Breast epithelium (tissue), 4 donors: ENCODE measurements around the gene KIF14. TPM values are rescaled to one million over a fixed set of nuclear protein-coding genes. Genes with fewer than 3 reads are reported as not detected.

Experiments
- DNase-seq, 2 donors: peaks; one replicate each; pipeline ENCODE4 v3.0.0-alpha.2; 2019; ENCODE audit warnings: low spot score in 2 of 2
- H3K27ac ChIP-seq, 2 donors: fragments of 200-600 bp; sonication (generic) in 1 of 2; one replicate each; pipeline ENCODE4 v1.5.1; 2016 to 2019; ENCODE audit warnings: mild to moderate bottlenecking in 1 of 2
- H3K27me3 ChIP-seq, 2 donors: fragments of 200-600 bp; sonication (generic) in 1 of 2; one replicate each; pipeline versions ENCODE4 v1.5.1 to v1.6.0; 2017 to 2019; ENCODE audit warnings: control low read depth in 1 of 2, mild to moderate bottlenecking in 1 of 2
- H3K36me3 ChIP-seq: fragments of 200-600 bp; one replicate; pipeline ENCODE4 v1.5.1; 2019
- H3K4me1 ChIP-seq, 2 donors: fragments of 200-600 bp; sonication (generic); one replicate each; pipeline ENCODE4 v1.5.1; 2016 to 2019; ENCODE audit warnings: control low read depth in 1 of 2
- H3K4me3 ChIP-seq, 3 donors: fragments of 200-600 bp; sonication (generic); 1 replicate in 2 of 3; 2 replicates in 1 of 3; pipeline ENCODE4 v1.5.1; 2016 to 2019; ENCODE audit warnings: mild to moderate bottlenecking in 3 of 3, moderate library complexity in 2 of 3
- H3K9me3 ChIP-seq, 2 donors: fragments of 200-600 bp; sonication (generic) in 1 of 2; one replicate each; pipeline ENCODE4 v1.5.1; 2016 to 2019; ENCODE audit warnings: control low read depth in 1 of 2
- CTCF ChIP-seq, 3 donors: fragments of 450-650 bp; IDR thresholded peaks; one replicate each; pipeline ENCODE4 v1.5.1; 2016 to 2017; ENCODE audit warnings: antibody characterized with exemption in 3 of 3, mild to moderate bottlenecking in 3 of 3, moderate library complexity in 3 of 3
- POLR2A ChIP-seq: fragments of 450-650 bp; IDR thresholded peaks from one replicate; pipeline ENCODE4 v1.6.1; 2016; ENCODE audit warnings: antibody characterized with exemption, mild to moderate bottlenecking, moderate library complexity
- POLR2AphosphoS5 ChIP-seq, 3 donors: sonication (generic); formaldehyde crosslinking; IDR thresholded peaks; one replicate each; pipeline ENCODE4 v1.6.1; 2017; ENCODE audit warnings: antibody characterized with exemption in 3 of 3
- intact Hi-C: fragments of 100-400 bp; cut with DNase I; formaldehyde crosslinking; loops from one replicate; pipeline ENCODE4 v1.15.1; 2023; ENCODE audit warnings: low total_unique reads
- total RNA-seq, 3 donors: library from RNA; depleted of rRNA; stranded (reverse); fragments of >200 nt; gene quantifications; one replicate each; pipeline ENCODE4 v1.1.0, GENCODE V29; 2016

KIF14 gene
- total RNA-seq, 3 donors from 2014 or later, result under 0.01 to 0.64 (median 0.29) TPM

GRCh38 chr1:200538179-200538578, 82.4 kb downstream of the KIF14 start:
- no peak overlapping the region for H3K27ac ChIP-seq
- DNase-seq, result no peak
- no peak overlapping the region for H3K4me3 ChIP-seq
- intact Hi-C loops, result loop anchor here (10.0 kb wide), 1 partner anchor 1373 kb away; no protein-coding TSS in a partner anchor
- no peaks in the 10 kb centered on the region for H3K4me1 ChIP-seq
- no peaks in the 10 kb centered on the region for H3K36me3 ChIP-seq
- H3K9me3 ChIP-seq, result no peaks in the 10 kb centered on the region
- no peaks in the 10 kb centered on the region for H3K27me3 ChIP-seq
- no peak for TF ChIP-seq CTCF (IDR thresholded peaks at IDR 0.05)
- no peak for TF ChIP-seq POLR2AphosphoS5 (IDR thresholded peaks at IDR 0.05)
- no peak for TF ChIP-seq POLR2A

- no peak for DNase-seq
- H3K27ac ChIP-seq, result no peak overlapping the region
- no peaks in the 10 kb centered on the region for H3K4me1 ChIP-seq
- no peaks in the 10 kb centered on the region for H3K36me3 ChIP-seq
- no peaks in the 10 kb centered on the region for H3K9me3 ChIP-seq
- no peak overlapping the region for H3K4me3 ChIP-seq
- TF ChIP-seq POLR2A (no peak), CTCF (IDR thresholded peaks at IDR 0.05) (no peak), POLR2AphosphoS5 (IDR thresholded peaks at IDR 0.05) (no peak)
- H3K27me3 ChIP-seq, result no peaks in the 10 kb centered on the region
- intact Hi-C loops, result loop anchor here (10.0 kb wide), 1 partner anchor 1371 kb away; no protein-coding TSS in a partner anchor
Observed at GRCh38 chr1:200535605-200536004, 84.9 kb downstream of the KIF14 start.

GRCh38 chr1:200530623-200531261, 89.8 kb downstream of the KIF14 start:
- DNase-seq, result no peak
- Histone ChIP-seq H3K36me3 (no peaks in the 10 kb centered on the region), H3K27ac (no peak overlapping the region), H3K27me3 (no peaks in the 10 kb centered on the region), H3K4me3 (no peak overlapping the region), H3K4me1 (no peaks in the 10 kb centered on the region), H3K9me3 (no peaks in the 10 kb centered on the region)
- no peak for TF ChIP-seq POLR2AphosphoS5 (IDR thresholded peaks at IDR 0.05)
- no peak for TF ChIP-seq CTCF (IDR thresholded peaks at IDR 0.05)
- TF ChIP-seq POLR2A, result no peak
- intact Hi-C loops, result loop anchor here (10.0 kb wide), 1 partner anchor 1366 kb away; no protein-coding TSS in a partner anchor

GRCh38 chr1:200528858-200529606, 91.5 kb downstream of the KIF14 start:
- H3K27ac ChIP-seq, result no peak overlapping the region
- no peaks in the 10 kb centered on the region for H3K27me3 ChIP-seq
- H3K4me1 ChIP-seq, result no peaks in the 10 kb centered on the region
- intact Hi-C loops, result no loop called here
- no peaks in the 10 kb centered on the region for H3K36me3 ChIP-seq
- no peak overlapping the region for H3K4me3 ChIP-seq
- no peaks in the 10 kb centered on the region for H3K9me3 ChIP-seq
- DNase-seq, result no peak
- TF ChIP-seq POLR2A (no peak), CTCF (IDR thresholded peaks at IDR 0.05) (no peak), POLR2AphosphoS5 (IDR thresholded peaks at IDR 0.05) (no peak)

GRCh38 chr1:200527670-200528069, 92.9 kb downstream of the KIF14 start:
- no peak for DNase-seq
- no peak for TF ChIP-seq POLR2AphosphoS5 (IDR thresholded peaks at IDR 0.05)
- no peak for TF ChIP-seq CTCF (IDR thresholded peaks at IDR 0.05)
- no peak for TF ChIP-seq POLR2A
- H3K4me3 ChIP-seq, result no peak overlapping the region
- no peaks in the 10 kb centered on the region for H3K9me3 ChIP-seq
- intact Hi-C loops, result no loop called here
- H3K27me3 ChIP-seq, result no peaks in the 10 kb centered on the region
- H3K27ac ChIP-seq, result no peak overlapping the region
- H3K4me1 ChIP-seq, result no peaks in the 10 kb centered on the region
- H3K36me3 ChIP-seq, result no peaks in the 10 kb centered on the region
